ENCODE measurements around the gene MYH7B.

GRCh38 chr20:34907616-34908469 is 47.8 kb upstream of the MYH7B start:
- no peak for TF ChIP-seq CTCF (conservative IDR thresholded peaks at IDR 0.05 in 1 of 2, IDR thresholded peaks at IDR 0.05 in 1 of 2; ENCODE audit: extremely low read depth in 1 of 2, insufficient read depth in 1 of 2, low read depth in 1 of 2, low read length in 2 of 2)
- no peak for TF ChIP-seq EZH2 (IDR thresholded peaks at IDR 0.05; ENCODE audit: borderline replicate concordance, low read length)

Data from mammary epithelial cell (primary cell).